Gastroesophageal sphincter (tissue), 3 donors: Measurements from ENCODE around the gene IL1B.

ENCODE experiments used
- EP300 ChIP-seq: sonication (generic); formaldehyde crosslinking; IDR thresholded peaks from one replicate; pipeline ENCODE4 v1.6.1; 2017; ENCODE audit warnings: antibody characterized with exemption, mild to moderate bottlenecking
- POLR2A ChIP-seq, 2 donors: fragments of 450-650 bp; IDR thresholded peaks; one replicate each; pipeline ENCODE4 v1.6.1; 2017; ENCODE audit warnings: antibody characterized with exemption in 2 of 2, mild to moderate bottlenecking in 2 of 2, moderate library complexity in 1 of 2
- POLR2AphosphoS5 ChIP-seq: sonication (generic); formaldehyde crosslinking; IDR thresholded peaks from one replicate; pipeline ENCODE4 v1.6.1; 2017; ENCODE audit warnings: antibody characterized with exemption
- TF ChIP-seq, protein P1 (sequence below), 4 experiments: fragments of 200-600 bp in 2 of 4; fragments of 450-650 bp in 2 of 4; sonication (generic) in 1 of 4; IDR thresholded peaks; one replicate each; pipeline ENCODE4 v1.5.1; 2017 to 2019; ENCODE audit warnings: antibody characterized with exemption in 4 of 4, mild to moderate bottlenecking in 2 of 4, moderate library complexity in 2 of 4

DNA sequence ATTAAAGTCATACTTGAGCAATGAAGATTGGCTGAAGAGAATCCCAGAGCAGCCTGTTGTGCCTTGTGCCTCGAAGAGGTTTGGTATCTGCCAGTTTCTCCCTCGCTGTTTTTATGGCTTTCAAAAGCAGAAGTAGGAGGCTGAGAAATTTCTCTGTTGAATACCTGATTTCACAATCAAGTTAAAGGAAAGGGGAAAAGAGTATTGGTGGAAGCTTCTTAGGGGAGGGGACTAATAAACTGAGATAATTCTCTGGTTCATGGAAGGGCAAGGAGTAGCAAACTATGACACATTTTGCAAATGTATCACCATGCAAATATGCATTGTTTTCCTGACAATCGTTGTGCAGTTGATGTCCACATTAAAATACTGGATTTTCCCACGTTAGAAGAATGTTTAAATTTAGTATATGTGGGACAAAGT lies at the start of gene IL1B:
- TF ChIP-seq, protein P1, sequence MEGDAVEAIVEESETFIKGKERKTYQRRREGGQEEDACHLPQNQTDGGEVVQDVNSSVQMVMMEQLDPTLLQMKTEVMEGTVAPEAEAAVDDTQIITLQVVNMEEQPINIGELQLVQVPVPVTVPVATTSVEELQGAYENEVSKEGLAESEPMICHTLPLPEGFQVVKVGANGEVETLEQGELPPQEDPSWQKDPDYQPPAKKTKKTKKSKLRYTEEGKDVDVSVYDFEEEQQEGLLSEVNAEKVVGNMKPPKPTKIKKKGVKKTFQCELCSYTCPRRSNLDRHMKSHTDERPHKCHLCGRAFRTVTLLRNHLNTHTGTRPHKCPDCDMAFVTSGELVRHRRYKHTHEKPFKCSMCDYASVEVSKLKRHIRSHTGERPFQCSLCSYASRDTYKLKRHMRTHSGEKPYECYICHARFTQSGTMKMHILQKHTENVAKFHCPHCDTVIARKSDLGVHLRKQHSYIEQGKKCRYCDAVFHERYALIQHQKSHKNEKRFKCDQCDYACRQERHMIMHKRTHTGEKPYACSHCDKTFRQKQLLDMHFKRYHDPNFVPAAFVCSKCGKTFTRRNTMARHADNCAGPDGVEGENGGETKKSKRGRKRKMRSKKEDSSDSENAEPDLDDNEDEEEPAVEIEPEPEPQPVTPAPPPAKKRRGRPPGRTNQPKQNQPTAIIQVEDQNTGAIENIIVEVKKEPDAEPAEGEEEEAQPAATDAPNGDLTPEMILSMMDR (IDR thresholded peaks at IDR 0.05): no peak
- TF ChIP-seq EP300 (no peak), POLR2AphosphoS5 (no peak), POLR2A (IDR thresholded peaks at IDR 0.05) (no peak)
